SK-N-SH treated with all-trans-retinoic acid at 6 μM for 48 hours (cell line): ENCODE data around the gene SDK1.

ENCODE experiments used
- ATAC-seq: fragments of 200-7000 bp; cut with Tn5 transposase; 3 replicates; pipeline ENCODE4 v1.9.1; 2020; ENCODE audit warnings: mild to moderate bottlenecking, moderate library complexity
- BACH2 ChIP-seq: fragments of 250-450 bp; sonication (Bioruptor Pico); IDR thresholded peaks from 2 replicates; pipeline ENCODE4 v1.9.0; 2021; ENCODE audit warnings: mild to moderate bottlenecking, borderline replicate concordance
- CREB5 ChIP-seq: fragments of 250-450 bp; sonication (Bioruptor Pico); IDR thresholded peaks from 2 replicates; pipeline ENCODE4 v1.5.1; 2020; ENCODE audit warnings: low read depth, mild to moderate bottlenecking, moderate library complexity
- CSDC2 ChIP-seq: fragments of 250-450 bp; sonication (Bioruptor Pico); IDR thresholded peaks from 2 replicates; pipeline ENCODE4 v1.5.0; 2020; ENCODE audit warnings: mild to moderate bottlenecking, moderate library complexity
- CSRNP3 ChIP-seq: fragments of 250-450 bp; sonication (Bioruptor Pico); IDR thresholded peaks from 2 replicates; pipeline ENCODE4 v1.5.1; 2021; ENCODE audit warnings: mild to moderate bottlenecking, moderate library complexity
- ISL1 ChIP-seq: fragments of 250-450 bp; sonication (Bioruptor Pico); IDR thresholded peaks from 2 replicates; pipeline ENCODE4 v2.1.2; 2022; ENCODE audit warnings: mild to moderate bottlenecking, moderate library complexity
- PATZ1 ChIP-seq: fragments of 250-450 bp; sonication (Bioruptor Pico); IDR thresholded peaks from 2 replicates; pipeline ENCODE4 v1.8.0; 2020; ENCODE audit warnings: mild to moderate bottlenecking, moderate library complexity, borderline replicate concordance
- PPARA ChIP-seq: fragments of 250-450 bp; sonication (Bioruptor Pico); IDR thresholded peaks from 2 replicates; pipeline ENCODE4 v1.5.0; 2020; ENCODE audit warnings: mild to moderate bottlenecking, borderline replicate concordance
- RARB ChIP-seq: fragments of 250-450 bp; sonication (Bioruptor Pico); IDR thresholded peaks from 2 replicates; pipeline ENCODE4 v1.8.0; 2021; ENCODE audit warnings: mild to moderate bottlenecking, moderate library complexity
- SNAI2 ChIP-seq: fragments of 250-450 bp; sonication (Bioruptor Pico); IDR thresholded peaks from 2 replicates; pipeline ENCODE4 v1.5.0; 2020; ENCODE audit warnings: mild to moderate bottlenecking, moderate library complexity
- TCF4 ChIP-seq: fragments of 250-450 bp; sonication (Bioruptor Pico); IDR thresholded peaks from 2 replicates; pipeline ENCODE4 v1.8.0; 2021; ENCODE audit warnings: mild to moderate bottlenecking, moderate library complexity, borderline replicate concordance
- TOX ChIP-seq: fragments of 250-450 bp; sonication (Bioruptor Pico); IDR thresholded peaks from 2 replicates; pipeline ENCODE4 v1.8.0; 2021; ENCODE audit warnings: mild to moderate bottlenecking, moderate library complexity, borderline replicate concordance
- ZC3H10 ChIP-seq: fragments of 250-450 bp; sonication (Bioruptor Pico); IDR thresholded peaks from 2 replicates; pipeline ENCODE4 v1.5.1; 2021; ENCODE audit warnings: mild to moderate bottlenecking, moderate library complexity
- ZFP3 ChIP-seq: fragments of 250-450 bp; sonication (Bioruptor Pico); IDR thresholded peaks from 2 replicates; pipeline ENCODE4 v1.5.0; 2020; ENCODE audit warnings: mild to moderate bottlenecking, moderate library complexity
- ZFP30 ChIP-seq: fragments of 450-650 bp; formaldehyde crosslinking; IDR thresholded peaks from 2 replicates; pipeline ENCODE4 v1.5.0; 2022; ENCODE audit warnings: mild to moderate bottlenecking, moderate library complexity
- ZNF565 ChIP-seq: fragments of 450-650 bp; formaldehyde crosslinking; conservative IDR thresholded peaks from 2 replicates; pipeline ENCODE4 v1.5.0; 2020; ENCODE audit warnings: low read depth, mild to moderate bottlenecking, moderate library complexity
- ZNF70 ChIP-seq: fragments of 450-650 bp; formaldehyde crosslinking; IDR thresholded peaks from 2 replicates; pipeline ENCODE4 v1.5.0; 2020; ENCODE audit warnings: mild to moderate bottlenecking, moderate library complexity
- ZNF8 ChIP-seq: fragments of 450-650 bp; formaldehyde crosslinking; IDR thresholded peaks from 2 replicates; pipeline ENCODE4 v1.5.0; 2020; ENCODE audit warnings: mild to moderate bottlenecking, moderate library complexity
- TF ChIP-seq, protein P1 (sequence below): fragments of 250-450 bp; sonication (Bioruptor Pico); IDR thresholded peaks from 2 replicates; pipeline ENCODE4 v1.5.0; 2020; ENCODE audit warnings: mild to moderate bottlenecking, moderate library complexity

SDK1 gene

GRCh38 chr7:3949242-3949640, 648.2 kb downstream of the SDK1 start:
- TF ChIP-seq ZNF8 (CRISPR knock-in tag) (no peak), SNAI2 (CRISPR knock-in tag) (no peak)
- ATAC-seq: no peak

- no peak for ATAC-seq
- TF ChIP-seq RARB (CRISPR knock-in tag): no peak
Observed at GRCh38 chr7:3950249-3950648, 649.2 kb downstream of the SDK1 start.

DNA sequence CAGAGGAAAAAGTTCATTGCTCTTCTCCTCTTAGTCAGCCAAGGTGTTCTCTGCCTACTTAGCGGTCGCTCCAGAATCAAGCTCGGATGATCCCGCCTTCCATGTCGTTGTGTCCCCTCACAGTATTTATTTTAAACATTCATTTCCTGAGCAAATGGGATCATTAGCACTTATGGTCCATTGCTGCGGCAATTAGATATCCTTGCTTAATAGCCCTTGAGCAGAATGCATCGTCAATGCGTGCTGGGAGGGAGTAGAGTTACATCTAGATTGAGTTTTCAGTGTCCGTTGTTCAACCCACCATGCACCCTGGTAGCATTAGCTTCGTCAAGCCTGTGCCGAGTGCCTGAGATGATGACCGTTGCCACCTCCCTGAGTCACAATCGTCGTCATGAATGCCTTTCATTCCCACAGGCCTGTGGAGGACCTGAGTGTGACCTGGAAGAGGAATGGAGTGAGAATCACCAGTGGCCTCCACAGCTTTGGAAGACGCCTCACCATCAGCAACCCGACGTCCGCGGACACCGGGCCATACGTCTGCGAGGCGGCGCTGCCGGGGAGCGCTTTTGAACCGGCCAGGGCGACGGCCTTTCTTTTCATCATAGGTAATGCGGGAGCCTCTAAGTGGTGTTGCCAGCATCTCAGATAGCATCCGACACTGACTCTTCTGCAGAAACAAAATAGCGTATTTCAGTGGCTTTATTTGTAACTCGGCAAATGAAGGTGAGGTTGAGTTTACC, 650.4 kb downstream of the SDK1 start:
- ATAC-seq: no peak
- TF ChIP-seq ZFP30 (CRISPR knock-in tag) (no peak), BACH2 (CRISPR knock-in tag) (no peak)
- TF ChIP-seq, all 23 proteins: peak for 0

DNA sequence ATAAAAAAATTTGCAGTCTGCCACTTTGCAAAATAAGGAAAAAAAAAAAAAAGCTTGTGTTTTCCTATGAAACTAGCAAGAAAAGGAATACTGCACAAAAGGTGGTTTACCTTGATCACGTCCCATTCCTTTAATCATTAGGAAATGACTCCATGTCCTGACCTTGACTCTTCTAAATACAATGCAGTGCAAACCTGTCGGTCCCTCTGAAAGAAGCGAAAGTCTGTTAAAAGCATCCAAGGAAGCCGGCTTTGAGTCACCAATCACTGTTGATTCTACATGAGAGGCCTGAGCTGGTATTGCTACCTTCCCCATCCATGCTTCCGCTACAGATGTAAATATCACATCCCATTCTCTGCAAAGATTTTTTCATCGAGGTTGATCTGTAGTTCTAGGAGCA, 652.1 kb downstream of the SDK1 start:
- ATAC-seq: no peak
- TF ChIP-seq, protein P1, sequence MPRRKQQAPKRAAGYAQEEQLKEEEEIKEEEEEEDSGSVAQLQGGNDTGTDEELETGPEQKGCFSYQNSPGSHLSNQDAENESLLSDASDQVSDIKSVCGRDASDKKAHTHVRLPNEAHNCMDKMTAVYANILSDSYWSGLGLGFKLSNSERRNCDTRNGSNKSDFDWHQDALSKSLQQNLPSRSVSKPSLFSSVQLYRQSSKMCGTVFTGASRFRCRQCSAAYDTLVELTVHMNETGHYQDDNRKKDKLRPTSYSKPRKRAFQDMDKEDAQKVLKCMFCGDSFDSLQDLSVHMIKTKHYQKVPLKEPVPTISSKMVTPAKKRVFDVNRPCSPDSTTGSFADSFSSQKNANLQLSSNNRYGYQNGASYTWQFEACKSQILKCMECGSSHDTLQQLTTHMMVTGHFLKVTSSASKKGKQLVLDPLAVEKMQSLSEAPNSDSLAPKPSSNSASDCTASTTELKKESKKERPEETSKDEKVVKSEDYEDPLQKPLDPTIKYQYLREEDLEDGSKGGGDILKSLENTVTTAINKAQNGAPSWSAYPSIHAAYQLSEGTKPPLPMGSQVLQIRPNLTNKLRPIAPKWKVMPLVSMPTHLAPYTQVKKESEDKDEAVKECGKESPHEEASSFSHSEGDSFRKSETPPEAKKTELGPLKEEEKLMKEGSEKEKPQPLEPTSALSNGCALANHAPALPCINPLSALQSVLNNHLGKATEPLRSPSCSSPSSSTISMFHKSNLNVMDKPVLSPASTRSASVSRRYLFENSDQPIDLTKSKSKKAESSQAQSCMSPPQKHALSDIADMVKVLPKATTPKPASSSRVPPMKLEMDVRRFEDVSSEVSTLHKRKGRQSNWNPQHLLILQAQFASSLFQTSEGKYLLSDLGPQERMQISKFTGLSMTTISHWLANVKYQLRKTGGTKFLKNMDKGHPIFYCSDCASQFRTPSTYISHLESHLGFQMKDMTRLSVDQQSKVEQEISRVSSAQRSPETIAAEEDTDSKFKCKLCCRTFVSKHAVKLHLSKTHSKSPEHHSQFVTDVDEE: no peak
- TF ChIP-seq CREB5 (CRISPR knock-in tag) (no peak), CSDC2 (no peak), SNAI2 (CRISPR knock-in tag) (no peak), ZFP3 (no peak), ZC3H10 (CRISPR knock-in tag) (no peak), CSRNP3 (no peak), PATZ1 (CRISPR knock-in tag) (no peak)

DNA sequence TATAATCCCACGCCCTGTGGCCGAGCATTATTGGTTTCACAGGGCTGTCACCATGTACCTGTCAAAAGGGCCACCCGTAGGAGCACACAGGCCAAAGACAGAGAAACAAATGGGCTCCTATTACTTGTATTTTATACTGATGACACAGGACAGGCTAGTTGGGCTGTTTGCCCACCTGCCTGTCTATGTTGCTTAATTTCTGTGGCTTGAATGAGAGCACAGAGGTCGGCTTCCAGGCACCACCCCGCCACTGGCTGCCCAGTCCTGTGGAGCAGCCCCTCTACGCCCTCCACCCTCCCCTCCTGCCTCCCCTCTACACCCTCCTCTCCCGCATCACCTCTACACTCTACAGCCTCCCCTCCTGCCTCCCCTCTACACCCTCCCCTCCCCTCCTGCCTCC, 652.9 kb downstream of the SDK1 start:
- no peak for ATAC-seq
- no peak for TF ChIP-seq ZNF565 (CRISPR knock-in tag)
- no peak for TF ChIP-seq TCF4
- TF ChIP-seq ZNF70 (CRISPR knock-in tag): no peak

DNA sequence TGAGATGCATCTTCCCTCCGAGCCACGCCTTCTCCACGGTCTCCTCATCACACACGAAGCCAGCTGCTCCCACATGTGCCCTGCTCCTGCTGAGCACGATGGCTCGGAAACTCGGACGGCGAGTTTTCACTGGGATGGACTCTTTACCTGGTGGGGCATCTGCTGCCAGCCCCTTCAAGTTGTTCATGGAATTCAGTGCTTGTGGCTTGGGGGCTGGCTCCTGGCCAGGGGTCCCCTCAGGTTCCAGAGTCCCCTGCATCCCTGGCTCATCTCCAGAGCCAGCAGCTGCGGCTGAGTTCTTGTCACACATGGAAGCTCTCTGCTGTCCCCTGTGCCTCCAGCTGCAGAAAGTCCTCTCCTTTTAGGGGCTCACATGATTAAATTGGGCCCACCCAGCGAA, 654.0 kb downstream of the SDK1 start:
- TF ChIP-seq CSRNP3 (no peak), ISL1 (CRISPR knock-in tag) (no peak), SNAI2 (CRISPR knock-in tag) (no peak), TOX (CRISPR knock-in tag) (no peak), PPARA (CRISPR knock-in tag) (no peak), CREB5 (CRISPR knock-in tag) (no peak), RARB (CRISPR knock-in tag) (no peak)
- no peak for ATAC-seq
